HepG2 (cell line): Measurements from ENCODE around the gene C13orf42. TPM values are rescaled to one million over a fixed set of nuclear protein-coding genes. Genes with fewer than 3 reads are reported as not detected.

Experiments used
- ATAC-seq: fragments of 200-7000 bp; cut with Tn5 transposase; 3 replicates; pipeline ENCODE4 v1.9.1; 2020; ENCODE audit warnings: mild to moderate bottlenecking, moderate library complexity
- BruUV-seq: library from RNA; stranded (reverse); fragments of 400-500 nt; replicated peaks from 2 replicates; lab custom pipeline; 2021; lab: Mats Ljungman, UMichigan
- CTCF ChIA-PET: fragments of 300-600 bp; formaldehyde crosslinking; extraction: SDS; loops from one replicate; lab custom pipeline; 2021; ENCODE audit warnings: low total read pairs, inconsistent platforms, low intra/inter-chr PET ratio; lab: Yijun Ruan, JAX
- POLR2A ChIA-PET: fragments of 350-600 bp; sonication (Branson Sonifier 250); formaldehyde crosslinking; loops from one replicate; lab custom pipeline; 2020; ENCODE audit warnings: antibody characterized with exemption, inconsistent platforms; lab: Yijun Ruan, JAX
- DNase-seq: peaks from one replicate; pipeline ENCODE4 v3.0.0-alpha.2; 2015; ENCODE audit warnings: low spot score
- FAIRE-seq: peaks from 3 replicates; lab custom pipeline; 2011; peaks lifted over from hg19 to GRCh38; lab: Jason Lieb, UNC
- H2AFZ ChIP-seq: one replicate; pipeline ENCODE4 v1.6.1; 2011; ENCODE audit warnings: low read length, inconsistent platforms
- H3K27ac ChIP-seq: fragments of 300-600 bp; 3 replicates; pipeline ENCODE4 v1.8.0; 2011; ENCODE audit warnings: mixed run types, mild to moderate bottlenecking, mixed read lengths, low read length, inconsistent platforms; ENCODE audit not compliant: insufficient read depth; ENCODE audit errors: extremely low read length
- H3K27me3 ChIP-seq, 2 experiments: fragments of 200-600 bp in 1 of 2; 2 replicates in 1 of 2; 3 replicates in 1 of 2; pipeline versions ENCODE4 v1.6.0 to v1.8.0; 2011; ENCODE audit warnings: low read length in 2 of 2, mild to moderate bottlenecking in 2 of 2, moderate library complexity in 2 of 2, inconsistent platforms in 1 of 2; ENCODE audit not compliant: insufficient read depth in 2 of 2, control insufficient read depth in 1 of 2
- H3K36me3 ChIP-seq, 2 experiments: fragments of 200-600 bp in 1 of 2; replicated peaks in 1 of 2; 2 replicates in 1 of 2; 3 replicates in 1 of 2; pipeline versions ENCODE4 v1.5.1 to v1.8.0; 2011; ENCODE audit warnings: low read length in 2 of 2, inconsistent platforms in 1 of 2; ENCODE audit not compliant: insufficient read depth in 2 of 2, control insufficient read depth in 1 of 2
- H3K4me1 ChIP-seq: 2 replicates; pipeline ENCODE4 v1.5.1; 2012; ENCODE audit warnings: low read length, inconsistent platforms; ENCODE audit not compliant: insufficient read depth
- H3K4me2 ChIP-seq: 2 replicates; pipeline ENCODE4 v1.6.0; 2011; ENCODE audit warnings: low read depth, low read length, inconsistent platforms
- H3K4me3 ChIP-seq, 3 experiments: fragments of 200-600 bp in 1 of 3; sonication (generic), shearing (Covaris generic) in 1 of 3; replicated peaks in 1 of 3; 2 replicates each; pipeline ENCODE4 v1.5.1; 2011 to 2016; ENCODE audit warnings: low read length in 3 of 3, inconsistent platforms in 2 of 3, low read depth in 2 of 3, mild to moderate bottlenecking in 2 of 3, control low read depth in 1 of 3, mixed read lengths in 1 of 3; ENCODE audit not compliant: insufficient read depth in 1 of 3
- H3K79me2 ChIP-seq: one replicate; pipeline ENCODE4 v1.6.1; 2011; ENCODE audit warnings: low read length, inconsistent platforms; ENCODE audit not compliant: insufficient read depth
- H3K9ac ChIP-seq: 2 replicates; pipeline ENCODE4 v1.6.0; 2011; ENCODE audit warnings: mild to moderate bottlenecking, low read depth, low read length, inconsistent platforms; ENCODE audit not compliant: insufficient read depth
- H3K9me3 ChIP-seq: 2 replicates; pipeline ENCODE4 v1.5.1; 2012; ENCODE audit warnings: mild to moderate bottlenecking, low read length
- H4K20me1 ChIP-seq: 2 replicates; pipeline ENCODE4 v1.6.0; 2011; ENCODE audit warnings: inconsistent platforms, mild to moderate bottlenecking, low read length, moderate library complexity; ENCODE audit not compliant: insufficient read depth
- GFI1 ChIP-seq: sonication (generic); formaldehyde crosslinking; IDR thresholded peaks from 2 replicates; pipeline ENCODE4 v1.5.0; 2020; ENCODE audit warnings: missing genetic modification reagents, mild to moderate bottlenecking, borderline replicate concordance
- HHEX ChIP-seq: IDR thresholded peaks from 2 replicates; pipeline ENCODE4 v1.6.1; 2016; ENCODE audit warnings: control low read depth
- IKZF1 ChIP-seq: fragments of 450-650 bp; IDR thresholded peaks from 2 replicates; pipeline ENCODE4 v1.7.1; 2016
- JUNB ChIP-seq: sonication (generic); formaldehyde crosslinking; IDR thresholded peaks from 2 replicates; pipeline ENCODE4 v1.8.0; 2022; ENCODE audit warnings: missing genetic modification reagents, mild to moderate bottlenecking, borderline replicate concordance
- STAT5B ChIP-seq: sonication (generic); formaldehyde crosslinking; IDR thresholded peaks from 2 replicates; pipeline ENCODE4 v1.4.0; 2020; ENCODE audit warnings: missing genetic modification reagents
- TRIM24 ChIP-seq: sonication (generic); formaldehyde crosslinking; IDR thresholded peaks from 2 replicates; pipeline ENCODE4 v1.8.0; 2022; ENCODE audit warnings: mild to moderate bottlenecking, missing genetic modification reagents
- ZBTB7A ChIP-seq: sonication (generic); formaldehyde crosslinking; IDR thresholded peaks from 2 replicates; pipeline ENCODE4 v1.8.0; 2022; ENCODE audit warnings: mild to moderate bottlenecking, missing genetic modification reagents
- ZNF12 ChIP-seq: sonication (generic); formaldehyde crosslinking; IDR thresholded peaks from 2 replicates; pipeline ENCODE4 v1.5.0; 2020; ENCODE audit warnings: missing genetic modification reagents
- ZNF232 ChIP-seq: sonication (generic); formaldehyde crosslinking; IDR thresholded peaks from 2 replicates; pipeline ENCODE4 v1.4.0; 2020; ENCODE audit warnings: missing genetic modification reagents, borderline replicate concordance
- ZNF292 ChIP-seq: sonication (generic); formaldehyde crosslinking; IDR thresholded peaks from 2 replicates; pipeline ENCODE4 v1.8.1; 2022; ENCODE audit warnings: mild to moderate bottlenecking, low read depth, missing genetic modification reagents, borderline replicate concordance
- ZNF589 ChIP-seq: sonication (generic); formaldehyde crosslinking; conservative IDR thresholded peaks from 2 replicates; pipeline ENCODE4 v1.8.0; 2022; ENCODE audit warnings: mild to moderate bottlenecking, moderate library complexity, missing genetic modification reagents
- ZNF766 ChIP-seq: sonication (generic); formaldehyde crosslinking; IDR thresholded peaks from 2 replicates; pipeline ENCODE4 v1.5.0; 2020; ENCODE audit warnings: missing genetic modification reagents, borderline replicate concordance
- ZSCAN12 ChIP-seq: sonication (generic); formaldehyde crosslinking; IDR thresholded peaks from 2 replicates; pipeline ENCODE4 v1.9.0; 2021; ENCODE audit warnings: mild to moderate bottlenecking, missing genetic modification reagents
- WGBS: methylation state at CpG from one replicate; pipeline ENCODE4 v1.1.6; 2017; ENCODE audit warnings: low lambda C conversion rate; 5-methylcytosine and 5-hydroxymethylcytosine counted together
- in situ Hi-C: cut with HindIII; loops from 2 replicates; pipeline ENCODE4 v1.10.0; 2017; ENCODE audit warnings: low pct_unique_long_range_greater_than_20kb; ENCODE audit not compliant: extremely low pct_ligation_motif_present
- intact Hi-C: fragments of 100-400 bp; cut with micrococcal nuclease; formaldehyde crosslinking; loops from one replicate; pipeline ENCODE4 v1.10.0; 2022; ENCODE audit not compliant: unreplicated experiment
- polyA plus RNA-seq, 8 experiments: library from polyadenylated mRNA; depleted of rRNA in 3 of 8; stranded (reverse) in 7 of 8; unstranded in 1 of 8; fragments of >200 nt; fragmentation: Illumina TruSeq in 4 of 8; extraction: Trizol in 4 of 8; gene quantifications; 2 replicates each; pipeline versions ENCODE4 v1.2.1 to v1.2.3, GENCODE V29; 2011 to 2016; ENCODE audit warnings: low read depth in 4 of 8, missing spikeins in 1 of 8, mixed read lengths in 1 of 8; ENCODE audit not compliant: insufficient read depth in 1 of 8
- total RNA-seq, 5 experiments: library from RNA; depleted of rRNA; stranded (reverse); fragments of >200 nt; fragmentation: Illumina TruSeq; extraction: Trizol; gene quantifications; 2 replicates each; pipeline ENCODE4 v1.2.3, GENCODE V29; 2016; ENCODE audit warnings: low read depth in 1 of 5
- TF ChIP-seq, protein P1 (sequence below): IDR thresholded peaks from 2 replicates; pipeline ENCODE4 v1.6.1; 2016; ENCODE audit warnings: missing compliant biosample characterization, missing genetic modification reagents, borderline replicate concordance
- TF ChIP-seq, protein P2 (sequence below): IDR thresholded peaks from 2 replicates; pipeline ENCODE4 v1.6.1; 2016; ENCODE audit warnings: mild to moderate bottlenecking
- TF ChIP-seq, protein P3 (sequence below): sonication (generic); formaldehyde crosslinking; IDR thresholded peaks from 2 replicates; pipeline ENCODE4 v1.5.0; 2020; ENCODE audit warnings: missing genetic modification reagents, mild to moderate bottlenecking, borderline replicate concordance
- TF ChIP-seq, protein P4 (sequence below): sonication (generic); formaldehyde crosslinking; IDR thresholded peaks from 2 replicates; pipeline ENCODE4 v1.9.0; 2021; ENCODE audit warnings: missing genetic modification reagents, mild to moderate bottlenecking, borderline replicate concordance
- TF ChIP-seq, protein P5 (sequence below): sonication (generic); formaldehyde crosslinking; IDR thresholded peaks from 2 replicates; pipeline ENCODE4 v1.4.0; 2020; ENCODE audit warnings: missing genetic modification reagents, borderline replicate concordance

The C13orf42 gene
- total and polyA plus RNA-seq, 2 of the 13 experiments (the other 11 are each of a cell fraction or from before 2014, with no cell fraction given) = not detected

DNA sequence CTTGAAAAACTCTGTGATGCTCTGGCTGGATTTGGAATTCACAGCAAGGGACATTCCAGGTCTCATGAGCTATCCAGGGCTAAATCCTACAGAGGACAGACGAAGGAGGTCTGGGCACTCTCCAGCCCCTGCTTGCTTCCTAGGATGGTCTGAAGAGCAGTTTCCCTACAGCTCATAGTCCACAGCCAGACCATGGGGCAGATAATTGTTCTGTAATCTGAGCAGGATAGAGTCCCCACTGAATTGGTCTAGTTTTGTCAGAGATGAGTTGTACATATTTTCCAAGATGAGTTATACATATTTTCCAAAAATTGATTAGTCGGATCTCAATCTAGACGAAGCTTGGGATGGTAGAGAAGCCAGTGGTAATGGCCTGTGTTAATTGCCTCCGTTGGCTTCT, 75.6 kb downstream of the C13orf42 start (continued):
- TF ChIP-seq, protein P1, sequence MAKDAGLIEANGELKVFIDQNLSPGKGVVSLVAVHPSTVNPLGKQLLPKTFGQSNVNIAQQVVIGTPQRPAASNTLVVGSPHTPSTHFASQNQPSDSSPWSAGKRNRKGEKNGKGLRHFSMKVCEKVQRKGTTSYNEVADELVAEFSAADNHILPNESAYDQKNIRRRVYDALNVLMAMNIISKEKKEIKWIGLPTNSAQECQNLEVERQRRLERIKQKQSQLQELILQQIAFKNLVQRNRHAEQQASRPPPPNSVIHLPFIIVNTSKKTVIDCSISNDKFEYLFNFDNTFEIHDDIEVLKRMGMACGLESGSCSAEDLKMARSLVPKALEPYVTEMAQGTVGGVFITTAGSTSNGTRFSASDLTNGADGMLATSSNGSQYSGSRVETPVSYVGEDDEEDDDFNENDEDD (CRISPR knock-in tag) = no peak
- no peak for TF ChIP-seq IKZF1
- no peak for TF ChIP-seq ZBTB7A (CRISPR knock-in tag)
- TF ChIP-seq, all 625 proteins: peak for 0

DNA sequence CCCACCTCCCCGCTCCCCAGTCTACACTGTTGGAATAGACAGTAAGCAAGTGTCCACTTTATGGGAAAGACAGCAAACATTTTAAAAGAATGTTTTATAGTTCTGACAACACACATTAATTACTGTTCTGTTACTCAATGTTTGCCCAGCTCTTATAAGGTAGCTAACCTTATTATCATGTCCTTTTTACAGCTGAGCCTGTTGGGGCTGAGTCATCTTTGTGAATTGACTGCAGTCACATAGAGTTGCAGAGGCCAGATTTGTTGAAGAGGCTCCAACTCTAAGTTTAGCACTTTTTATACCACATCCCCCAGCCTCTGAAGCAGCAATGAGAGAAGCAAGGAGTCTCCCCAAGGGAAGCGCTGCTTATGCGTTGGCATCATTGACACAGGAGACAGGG, 76.2 kb downstream of the C13orf42 start:
- ChIA-PET CTCF (no interaction called here), POLR2A (no interaction called here)
- Histone ChIP-seq H2AFZ (no peak overlapping the region), H3K9ac (no peak overlapping the region), H3K27ac (no peak overlapping the region), H3K36me3 (no peaks in the 10 kb centered on the region), H4K20me1 (no peaks in the 10 kb centered on the region), H3K4me2 (no peak overlapping the region), H3K79me2 (no peaks in the 10 kb centered on the region), H3K9me3 (no peaks in the 10 kb centered on the region), H3K4me1 (peaks cover 22% of the 10 kb centered on the region)
- no peak for ATAC-seq
- FAIRE-seq = no peak
- DNase-seq = no peak
- 96% methylated on average over 3 of the region's 3 CpGs for WGBS
- in situ Hi-C loops = no loop called here
- BruUV-seq = no TSS peak
- TF ChIP-seq ZSCAN12 (no peak), TRIM24 (CRISPR knock-in tag) (no peak), ZNF12 (CRISPR knock-in tag) (no peak), ZNF232 (CRISPR knock-in tag) (no peak), JUNB (no peak), STAT5B (CRISPR knock-in tag) (no peak), ZNF589 (no peak), ZNF766 (no peak), GFI1 (CRISPR knock-in tag) (no peak), ZNF292 (CRISPR knock-in tag) (no peak), HHEX (CRISPR knock-in tag) (no peak)
- TF ChIP-seq, protein P2, sequence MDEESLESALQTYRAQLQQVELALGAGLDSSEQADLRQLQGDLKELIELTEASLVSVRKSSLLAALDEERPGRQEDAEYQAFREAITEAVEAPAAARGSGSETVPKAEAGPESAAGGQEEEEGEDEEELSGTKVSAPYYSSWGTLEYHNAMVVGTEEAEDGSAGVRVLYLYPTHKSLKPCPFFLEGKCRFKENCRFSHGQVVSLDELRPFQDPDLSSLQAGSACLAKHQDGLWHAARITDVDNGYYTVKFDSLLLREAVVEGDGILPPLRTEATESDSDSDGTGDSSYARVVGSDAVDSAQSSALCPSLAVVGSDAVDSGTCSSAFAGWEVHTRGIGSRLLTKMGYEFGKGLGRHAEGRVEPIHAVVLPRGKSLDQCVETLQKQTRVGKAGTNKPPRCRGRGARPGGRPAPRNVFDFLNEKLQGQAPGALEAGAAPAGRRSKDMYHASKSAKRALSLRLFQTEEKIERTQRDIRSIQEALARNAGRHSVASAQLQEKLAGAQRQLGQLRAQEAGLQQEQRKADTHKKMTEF (CRISPR knock-in tag) = no peak
- TF ChIP-seq, protein P3, sequence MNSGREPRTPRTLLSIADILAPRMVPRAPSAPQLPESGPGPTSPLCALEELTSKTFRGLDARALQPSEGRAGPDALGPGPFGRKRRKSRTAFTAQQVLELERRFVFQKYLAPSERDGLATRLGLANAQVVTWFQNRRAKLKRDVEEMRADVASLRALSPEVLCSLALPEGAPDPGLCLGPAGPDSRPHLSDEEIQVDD (CRISPR knock-in tag) = no peak
- TF ChIP-seq, protein P4, sequence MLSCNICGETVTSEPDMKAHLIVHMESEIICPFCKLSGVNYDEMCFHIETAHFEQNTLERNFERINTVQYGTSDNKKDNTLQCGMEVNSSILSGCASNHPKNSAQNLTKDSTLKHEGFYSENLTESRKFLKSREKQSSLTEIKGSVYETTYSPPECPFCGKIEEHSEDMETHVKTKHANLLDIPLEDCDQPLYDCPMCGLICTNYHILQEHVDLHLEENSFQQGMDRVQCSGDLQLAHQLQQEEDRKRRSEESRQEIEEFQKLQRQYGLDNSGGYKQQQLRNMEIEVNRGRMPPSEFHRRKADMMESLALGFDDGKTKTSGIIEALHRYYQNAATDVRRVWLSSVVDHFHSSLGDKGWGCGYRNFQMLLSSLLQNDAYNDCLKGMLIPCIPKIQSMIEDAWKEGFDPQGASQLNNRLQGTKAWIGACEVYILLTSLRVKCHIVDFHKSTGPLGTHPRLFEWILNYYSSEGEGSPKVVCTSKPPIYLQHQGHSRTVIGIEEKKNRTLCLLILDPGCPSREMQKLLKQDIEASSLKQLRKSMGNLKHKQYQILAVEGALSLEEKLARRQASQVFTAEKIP = no peak
- TF ChIP-seq, protein P5, sequence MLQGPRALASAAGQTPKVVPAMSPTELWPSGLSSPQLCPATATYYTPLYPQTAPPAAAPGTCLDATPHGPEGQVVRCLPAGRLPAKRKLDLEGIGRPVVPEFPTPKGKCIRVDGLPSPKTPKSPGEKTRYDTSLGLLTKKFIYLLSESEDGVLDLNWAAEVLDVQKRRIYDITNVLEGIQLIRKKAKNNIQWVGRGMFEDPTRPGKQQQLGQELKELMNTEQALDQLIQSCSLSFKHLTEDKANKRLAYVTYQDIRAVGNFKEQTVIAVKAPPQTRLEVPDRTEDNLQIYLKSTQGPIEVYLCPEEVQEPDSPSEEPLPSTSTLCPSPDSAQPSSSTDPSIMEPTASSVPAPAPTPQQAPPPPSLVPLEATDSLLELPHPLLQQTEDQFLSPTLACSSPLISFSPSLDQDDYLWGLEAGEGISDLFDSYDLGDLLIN (CRISPR knock-in tag) = no peak
- TF ChIP-seq, all 625 proteins: peak for 0
- Histone ChIP-seq H3K4me3 (no peak overlapping the region), H3K27me3 (0 out of 5 replicates have a peak, but pooled peaks cover 0 to under 1% of the 10 kb centered on the region in 2 experiments)
- intact Hi-C loops = no loop called here
